Measurements from ENCODE around the gene TCF12. TPM values are rescaled to one million over a fixed set of nuclear protein-coding genes. Genes with fewer than 3 reads are reported as not detected.

TCF12 gene
- polyA plus RNA-seq, 12 donors, result 103 to 161 (median 152) TPM; not detected in 1

GRCh38 chr15:57288926-57289580 is 370.6 kb downstream of the TCF12 start:
- DNase-seq, result no peak

GRCh38 chr15:57290187-57290586 is 371.7 kb downstream of the TCF12 start:
- DNase-seq, result no peak

DNA sequence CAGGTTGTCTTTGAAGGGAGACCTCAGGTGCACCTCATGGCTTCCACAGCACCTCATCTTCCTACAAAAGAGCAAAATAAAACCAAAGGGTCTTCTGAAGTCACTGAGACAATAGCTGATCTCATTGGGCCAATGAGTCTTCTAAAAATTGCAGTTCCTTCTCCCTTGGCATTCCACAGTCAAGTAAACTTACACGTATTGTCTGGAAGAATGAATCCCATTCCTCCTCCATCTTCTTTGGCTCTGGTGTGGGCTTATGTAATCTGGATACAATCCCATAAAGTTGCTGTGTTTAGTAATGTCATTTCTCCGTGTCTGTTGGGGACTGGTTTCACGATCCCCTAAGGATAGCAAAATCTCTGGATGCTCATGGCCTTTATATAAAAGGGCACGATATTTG is 372.4 kb downstream of the TCF12 start:
- no peak for DNase-seq

GRCh38 chr15:57296473-57297162 is 378.2 kb downstream of the TCF12 start:
- DNase-seq, result no peak

DNA sequence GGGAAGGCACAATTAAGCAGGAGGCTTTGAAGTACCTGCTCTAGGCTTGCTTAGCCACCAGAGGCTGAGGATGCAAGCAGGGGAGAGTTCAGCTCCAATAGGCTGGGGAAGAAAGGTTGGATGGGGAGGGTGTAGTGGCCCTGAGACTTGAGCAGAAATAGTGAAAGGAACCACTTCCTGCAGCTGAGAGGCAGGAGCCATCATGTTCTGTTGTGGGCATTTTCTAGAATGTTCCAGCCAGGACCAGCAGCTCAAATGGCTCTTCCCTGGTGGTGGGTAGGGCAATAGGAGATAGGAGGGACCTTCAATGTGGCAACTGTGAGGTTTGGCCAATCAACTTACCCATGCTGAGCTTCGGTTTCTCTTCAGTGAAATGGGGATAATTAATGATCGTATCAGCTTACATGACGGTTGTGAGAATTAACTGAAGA is 378.7 kb downstream of the TCF12 start:
- DNase-seq, result no peak

DNA sequence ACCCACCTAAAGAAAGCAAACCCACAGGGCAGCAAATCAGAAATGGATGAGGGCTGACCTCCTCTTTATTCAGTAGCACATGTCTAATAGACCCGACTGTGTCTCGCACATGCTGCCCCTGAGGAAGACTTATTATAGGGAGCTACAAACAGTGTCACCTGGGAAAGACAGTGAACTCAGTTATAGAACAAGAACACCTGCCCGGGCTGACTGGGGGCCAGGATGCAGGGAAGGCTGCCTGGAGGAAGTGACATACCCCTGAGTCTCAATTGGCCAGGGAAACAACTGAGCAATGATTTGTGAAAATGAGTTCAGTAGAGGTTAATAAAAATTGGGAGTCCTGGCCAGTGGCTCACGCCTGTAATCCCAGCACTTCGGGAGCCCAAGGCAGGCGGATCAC is 379.2 kb downstream of the TCF12 start:
- DNase-seq, result no peak

DNA sequence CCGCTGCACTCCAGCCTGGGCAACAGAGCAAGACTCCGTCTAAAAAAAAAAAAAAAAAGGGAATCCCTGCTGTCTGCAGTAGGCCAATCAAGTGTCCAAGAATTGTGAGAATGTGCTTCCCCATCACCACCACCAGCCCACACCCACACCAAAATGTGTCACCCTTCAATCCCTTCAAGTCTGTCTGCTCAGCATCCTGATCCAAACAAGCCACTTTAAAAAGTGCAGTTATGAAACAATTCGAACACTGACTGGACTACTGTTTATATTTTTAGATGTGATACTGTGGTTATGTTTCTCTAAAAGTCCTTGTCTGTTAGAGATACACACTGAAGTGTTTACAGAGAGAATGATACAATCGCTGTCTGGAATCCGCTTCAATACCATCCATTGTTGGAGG is 379.8 kb downstream of the TCF12 start:
- no peak for DNase-seq

- DNase-seq, result no peak
Observed at GRCh38 chr15:57298843-57299550, 380.6 kb downstream of the TCF12 start.

DNA sequence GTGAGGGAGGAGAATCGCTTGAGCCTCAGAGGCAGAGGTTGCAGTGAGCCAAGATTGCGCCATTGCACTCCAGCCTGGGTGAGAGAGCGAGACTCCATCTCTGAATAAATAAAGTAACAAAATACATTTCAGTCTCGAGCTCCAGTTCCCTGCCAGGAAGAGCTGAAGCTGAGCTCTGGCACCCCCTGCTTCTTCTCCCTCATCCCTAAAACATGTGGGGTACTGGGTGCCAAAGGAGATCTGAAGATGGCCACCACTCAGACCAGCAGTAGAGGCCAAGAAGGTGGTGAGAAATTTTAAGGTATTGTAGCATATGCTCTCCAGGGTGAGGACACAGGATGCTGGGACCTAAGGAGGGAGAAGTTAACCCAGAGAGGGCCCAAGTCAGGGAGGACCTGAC is 382.9 kb downstream of the TCF12 start:
- DNase-seq, result no peak

GRCh38 chr15:57302640-57303257 is 384.3 kb downstream of the TCF12 start:
- DNase-seq, result no peak

DNA sequence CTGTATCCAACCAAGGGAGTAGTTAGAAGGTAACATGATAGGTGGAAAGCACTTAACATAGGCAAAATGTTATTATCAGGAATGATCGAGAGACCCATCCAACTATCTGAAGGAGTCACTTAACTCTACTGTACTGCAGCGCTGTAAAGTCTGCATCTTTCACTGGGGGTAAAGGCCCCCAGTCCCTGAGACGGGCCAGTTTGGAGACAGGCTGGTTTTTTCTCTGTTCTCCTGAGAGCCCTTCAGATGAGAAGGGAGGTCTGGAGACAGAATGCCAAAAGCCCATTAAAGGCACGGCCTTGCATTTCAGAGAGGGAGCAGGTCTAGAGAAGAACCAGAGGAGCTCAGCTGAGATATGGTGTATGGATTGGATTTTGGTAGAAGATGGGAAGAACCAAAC is 386.6 kb downstream of the TCF12 start:
- DNase-seq, result no peak

- DNase-seq, result peak; percentile 83
Observed at GRCh38 chr15:57306161-57306943, 387.9 kb downstream of the TCF12 start.

DNA sequence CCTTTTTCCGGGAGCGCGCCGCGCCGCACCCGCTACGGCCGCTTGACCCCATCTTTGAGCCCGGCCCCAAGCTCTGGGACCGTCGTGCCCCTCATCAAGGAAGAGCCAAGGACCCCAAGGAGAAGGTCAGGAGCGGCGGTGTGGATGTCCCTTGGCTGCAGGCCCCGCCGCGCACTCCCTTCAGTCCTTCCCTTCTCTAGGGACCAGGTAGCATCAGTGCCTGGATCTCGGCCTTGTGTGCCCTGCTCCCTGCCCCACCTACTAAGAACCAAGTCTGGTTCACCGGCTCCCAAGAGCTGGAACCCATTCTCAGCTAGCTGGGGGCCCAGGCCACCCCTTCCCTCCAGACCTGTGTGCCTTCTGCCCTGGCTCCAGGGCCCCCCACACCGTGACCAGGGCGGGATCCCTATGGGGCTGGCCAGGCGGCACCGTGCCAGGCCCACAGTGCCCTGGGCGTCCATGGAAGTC is 388.5 kb downstream of the TCF12 start:
- DNase-seq, result no peak

GRCh38 chr15:57307527-57308169 is 389.2 kb downstream of the TCF12 start:
- no peak for DNase-seq

DNA sequence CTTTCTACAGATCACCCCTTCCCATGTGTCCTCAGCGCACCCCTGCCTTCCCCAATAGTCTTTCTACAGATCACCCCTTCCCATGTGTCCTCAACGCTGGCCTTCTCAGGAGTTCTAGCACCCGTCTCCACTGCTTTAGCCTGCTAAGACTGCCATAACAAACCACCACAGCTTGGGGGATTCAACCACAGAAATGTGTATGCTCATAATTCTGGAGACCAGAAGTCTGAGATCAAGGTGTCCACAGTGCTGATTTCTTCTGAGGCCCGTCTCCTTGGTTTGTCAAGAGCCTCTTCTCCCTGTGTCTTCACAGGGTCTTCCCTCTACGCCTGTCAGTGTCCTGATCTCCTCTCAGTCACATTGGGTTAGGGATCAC is 389.7 kb downstream of the TCF12 start:
- no peak for DNase-seq

DNA sequence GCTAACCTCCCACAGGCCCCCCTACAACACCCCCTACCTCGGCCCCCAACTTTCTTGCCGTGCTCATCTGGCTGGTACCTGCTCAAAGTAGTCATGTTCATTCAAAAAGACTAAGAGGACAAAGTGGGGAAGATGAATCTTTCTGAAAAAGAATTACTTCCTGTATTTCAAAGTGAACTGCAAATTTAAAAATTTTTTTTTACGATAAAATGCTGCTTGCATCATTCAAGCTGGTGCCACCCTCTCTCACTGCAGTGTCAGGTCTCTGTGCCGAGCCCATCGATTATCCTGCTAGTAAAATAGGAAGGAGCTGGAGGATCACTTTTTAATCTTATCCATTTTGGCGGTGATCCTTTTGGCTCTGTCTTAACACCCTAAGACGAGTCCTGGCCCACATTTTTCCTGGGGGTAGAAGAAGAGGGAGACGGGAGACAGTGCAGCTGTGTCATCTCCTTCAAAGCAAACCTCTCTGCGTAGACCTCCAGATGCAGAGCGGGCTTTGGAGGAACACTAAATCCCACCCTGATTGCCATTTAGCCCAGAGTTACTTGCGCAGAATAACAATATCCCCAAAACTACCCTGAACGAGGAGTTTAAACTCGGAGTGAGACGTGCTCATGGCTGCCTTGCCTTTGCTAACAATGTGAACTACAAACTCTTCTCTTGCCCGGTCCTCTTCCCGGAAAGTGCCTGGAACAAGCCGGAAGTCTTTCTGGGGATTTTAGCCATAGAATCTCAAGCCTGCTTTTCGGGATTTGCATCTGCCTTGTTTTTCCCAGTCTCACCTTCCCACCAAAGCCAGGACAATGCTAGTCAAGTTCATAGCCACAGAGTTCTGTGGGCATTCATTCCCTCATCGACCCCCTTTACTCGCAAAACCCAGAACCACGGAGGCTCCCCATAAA is 391.7 kb downstream of the TCF12 start:
- DNase-seq, result no peak

- DNase-seq, result no peak
Observed at GRCh38 chr15:57310876-57311275, 392.4 kb downstream of the TCF12 start.

DNA sequence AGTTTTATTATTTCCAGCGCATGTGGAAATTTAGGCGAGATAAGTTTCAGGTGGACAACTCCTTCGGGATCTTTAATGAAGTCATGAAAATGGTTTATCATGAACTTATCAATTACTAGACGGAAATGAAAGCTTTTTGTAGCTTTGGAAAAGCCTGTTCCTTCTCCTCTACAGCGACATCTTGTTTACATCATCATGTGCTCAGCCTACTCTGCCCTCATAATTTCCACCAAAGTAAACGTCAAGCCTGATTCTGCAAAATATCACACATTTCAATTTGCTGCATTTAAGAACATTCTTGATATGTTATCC is 393.5 kb downstream of the TCF12 start:
- DNase-seq, result no peak

DNA sequence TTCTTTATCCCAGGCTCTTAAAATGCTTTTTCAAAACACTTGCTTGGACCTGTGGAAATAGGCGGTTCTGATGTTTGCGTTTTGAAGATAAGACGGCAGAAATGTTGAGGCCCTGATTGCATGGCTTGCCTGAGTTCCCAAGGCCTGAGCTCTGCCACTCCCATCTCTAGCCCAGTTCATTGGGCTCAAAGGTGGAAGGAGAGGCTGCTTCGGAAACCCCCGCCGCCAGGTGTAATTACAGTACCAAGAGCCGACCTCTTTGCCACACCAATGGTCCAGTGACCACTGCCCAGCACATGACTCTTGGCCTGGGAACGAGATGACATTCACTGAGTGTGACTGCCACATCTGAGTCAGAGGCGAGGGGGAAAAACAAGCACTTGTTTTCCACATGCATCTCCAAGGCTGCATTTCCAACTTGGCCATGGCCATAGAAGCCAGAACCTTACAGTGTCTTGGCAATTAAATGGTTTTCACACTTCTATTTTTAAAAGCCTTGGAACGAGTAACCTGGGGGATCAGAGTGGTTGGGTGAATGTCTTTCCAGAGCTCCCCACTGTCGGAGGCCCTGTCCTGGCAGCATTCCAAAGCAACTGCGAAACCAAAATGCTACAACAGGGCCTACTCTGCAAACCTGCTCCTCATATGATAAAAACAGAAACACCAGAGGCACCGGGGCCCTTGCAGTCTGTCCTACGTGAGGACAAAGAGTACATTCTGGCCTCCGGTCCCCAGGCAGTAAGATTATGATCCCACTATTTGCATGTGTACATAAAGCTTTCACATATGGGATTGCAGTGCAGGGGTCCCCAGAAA is 394.1 kb downstream of the TCF12 start:
- DNase-seq, result peak; percentile 66
